Glutamatergic neuron (in vitro differentiated cells): ENCODE measurements around the gene SHQ1. TPM values are rescaled to one million over a fixed set of nuclear protein-coding genes. Genes with fewer than 3 reads are reported as not detected.

ENCODE experiments used
- DNase-seq: peaks from one replicate; pipeline ENCODE4 v3.0.0; 2022
- H3K27ac Mint-ChIP-seq: one replicate; pipeline ENCODE4 v1.8.0; 2020; ENCODE audit warnings: mild to moderate bottlenecking, mixed read lengths, inconsistent platforms; ENCODE audit not compliant: unreplicated experiment
- H3K27me3 Mint-ChIP-seq: one replicate; pipeline ENCODE4 v1.8.0; 2020; ENCODE audit warnings: mild to moderate bottlenecking, moderate library complexity, mixed read lengths, inconsistent platforms; ENCODE audit not compliant: unreplicated experiment
- H3K36me3 Mint-ChIP-seq: one replicate; pipeline ENCODE4 v1.8.0; 2020; ENCODE audit warnings: mild to moderate bottlenecking, mixed read lengths, inconsistent platforms; ENCODE audit not compliant: unreplicated experiment
- H3K4me1 Mint-ChIP-seq: one replicate; pipeline ENCODE4 v1.8.0; 2020; ENCODE audit warnings: mild to moderate bottlenecking, low read depth, mixed read lengths, inconsistent platforms; ENCODE audit not compliant: unreplicated experiment
- H3K4me3 Mint-ChIP-seq: one replicate; pipeline ENCODE4 v1.8.0; 2020; ENCODE audit warnings: mild to moderate bottlenecking, mixed read lengths, inconsistent platforms; ENCODE audit not compliant: unreplicated experiment
- H3K9me3 Mint-ChIP-seq: one replicate; pipeline ENCODE4 v1.8.0; 2020; ENCODE audit warnings: mild to moderate bottlenecking, moderate library complexity, mixed read lengths, inconsistent platforms; ENCODE audit not compliant: unreplicated experiment
- total RNA-seq: library from RNA; stranded (reverse); fragmentation: NEBNext Ultra II Directional; extraction: Animal tissue kit (Norgen Biotek cat#: 25700); gene quantifications from one replicate; pipeline ENCODE4 v1.2.1, GENCODE V29; 2021; ENCODE audit not compliant: unreplicated experiment
- TF ChIP-seq, protein P1 (sequence below): fragments of 200-600 bp; sonication (generic); IDR thresholded peaks from one replicate; pipeline ENCODE4 v1.5.0; 2021; ENCODE audit not compliant: partially characterized antibody, unreplicated experiment

The SHQ1 gene
- total RNA-seq, 1 donor from 2014 or later: 14.4 TPM

DNA sequence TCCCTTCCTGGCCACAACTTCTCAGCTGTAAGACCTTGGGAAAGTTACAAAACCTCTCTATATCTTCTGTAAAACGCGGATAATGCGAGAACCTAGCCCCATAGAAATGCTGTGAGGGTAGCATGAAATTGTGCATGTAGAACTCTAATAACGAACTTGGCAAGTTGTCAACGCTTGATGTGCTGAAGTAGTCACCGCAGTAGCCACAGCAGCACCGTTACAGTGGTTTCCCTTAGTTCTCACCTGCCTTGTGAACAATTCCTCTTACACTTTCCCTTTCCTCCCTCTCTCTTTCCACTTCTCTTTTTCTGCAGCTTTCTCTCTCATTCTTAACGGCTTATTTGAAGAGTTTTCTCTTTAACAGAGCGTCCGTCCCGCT, 447 bp upstream of the SHQ1 start:
- Mint-ChIP-seq H3K4me3 (peak overlapping the region; percentile 96), H3K9me3 (no peaks in the 10 kb centered on the region), H3K36me3 (no peaks in the 10 kb centered on the region), H3K4me1 (peaks cover 7% of the 10 kb centered on the region), H3K27me3 (peaks cover 10% of the 10 kb centered on the region), H3K27ac (no peak overlapping the region)
- DNase-seq: no peak
- TF ChIP-seq, protein P1, sequence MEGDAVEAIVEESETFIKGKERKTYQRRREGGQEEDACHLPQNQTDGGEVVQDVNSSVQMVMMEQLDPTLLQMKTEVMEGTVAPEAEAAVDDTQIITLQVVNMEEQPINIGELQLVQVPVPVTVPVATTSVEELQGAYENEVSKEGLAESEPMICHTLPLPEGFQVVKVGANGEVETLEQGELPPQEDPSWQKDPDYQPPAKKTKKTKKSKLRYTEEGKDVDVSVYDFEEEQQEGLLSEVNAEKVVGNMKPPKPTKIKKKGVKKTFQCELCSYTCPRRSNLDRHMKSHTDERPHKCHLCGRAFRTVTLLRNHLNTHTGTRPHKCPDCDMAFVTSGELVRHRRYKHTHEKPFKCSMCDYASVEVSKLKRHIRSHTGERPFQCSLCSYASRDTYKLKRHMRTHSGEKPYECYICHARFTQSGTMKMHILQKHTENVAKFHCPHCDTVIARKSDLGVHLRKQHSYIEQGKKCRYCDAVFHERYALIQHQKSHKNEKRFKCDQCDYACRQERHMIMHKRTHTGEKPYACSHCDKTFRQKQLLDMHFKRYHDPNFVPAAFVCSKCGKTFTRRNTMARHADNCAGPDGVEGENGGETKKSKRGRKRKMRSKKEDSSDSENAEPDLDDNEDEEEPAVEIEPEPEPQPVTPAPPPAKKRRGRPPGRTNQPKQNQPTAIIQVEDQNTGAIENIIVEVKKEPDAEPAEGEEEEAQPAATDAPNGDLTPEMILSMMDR: no peak

DNA sequence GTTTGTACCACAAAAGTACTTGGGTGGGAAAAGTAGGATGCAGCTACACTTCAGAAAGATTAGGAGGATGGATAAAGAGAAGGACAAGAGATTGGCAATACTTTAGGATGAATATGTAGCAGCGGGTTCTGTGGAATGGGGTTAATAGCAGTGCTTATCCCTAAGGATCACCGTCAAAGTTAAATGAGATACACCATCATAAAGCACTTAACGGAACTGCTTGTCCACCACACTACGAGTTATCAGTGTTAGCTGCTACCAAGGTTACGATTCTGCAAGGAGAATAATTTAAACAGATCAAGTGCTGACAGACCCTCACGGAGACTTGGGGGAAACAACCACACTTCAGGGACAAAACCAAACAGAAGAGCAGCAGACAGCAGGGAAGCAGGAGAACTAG, 963 bp downstream of the SHQ1 start:
- H3K27ac Mint-ChIP-seq: no peak overlapping the region
- peaks cover 10% of the 10 kb centered on the region for H3K27me3 Mint-ChIP-seq
- TF ChIP-seq, protein P1: no peak
- no peaks in the 10 kb centered on the region for H3K9me3 Mint-ChIP-seq
- H3K4me1 Mint-ChIP-seq: peaks cover 7% of the 10 kb centered on the region
- H3K4me3 Mint-ChIP-seq: peak overlapping the region; percentile 96
- H3K36me3 Mint-ChIP-seq: no peaks in the 10 kb centered on the region
- DNase-seq: no peak

DNA sequence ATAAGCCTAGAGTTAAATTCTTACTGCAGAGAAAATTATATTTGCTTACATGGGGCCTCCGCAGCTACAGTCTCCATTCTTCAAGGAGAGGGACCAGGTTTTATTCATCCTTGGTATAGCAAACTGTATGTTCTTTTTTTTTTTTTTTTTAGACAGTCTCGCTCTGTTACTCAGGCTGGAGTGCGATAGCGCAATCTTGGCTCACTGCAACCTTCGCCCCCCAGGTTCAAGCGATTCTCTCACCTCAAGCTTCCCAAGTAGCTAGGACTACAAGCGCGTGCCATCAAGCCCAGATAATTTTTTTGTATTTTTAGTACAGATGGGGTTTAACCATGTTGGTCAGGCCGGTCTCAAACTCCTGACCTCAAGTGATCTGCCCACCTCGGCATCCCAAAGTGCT, 2.1 kb downstream of the SHQ1 start:
- no peak overlapping the region for H3K4me3 Mint-ChIP-seq
- DNase-seq: no peak
- no peaks in the 10 kb centered on the region for H3K36me3 Mint-ChIP-seq
- H3K4me1 Mint-ChIP-seq: peaks cover 7% of the 10 kb centered on the region
- no peak overlapping the region for H3K27ac Mint-ChIP-seq
- TF ChIP-seq, protein P1: no peak
- no peaks in the 10 kb centered on the region for H3K9me3 Mint-ChIP-seq
- peaks cover 10% of the 10 kb centered on the region for H3K27me3 Mint-ChIP-seq

DNA sequence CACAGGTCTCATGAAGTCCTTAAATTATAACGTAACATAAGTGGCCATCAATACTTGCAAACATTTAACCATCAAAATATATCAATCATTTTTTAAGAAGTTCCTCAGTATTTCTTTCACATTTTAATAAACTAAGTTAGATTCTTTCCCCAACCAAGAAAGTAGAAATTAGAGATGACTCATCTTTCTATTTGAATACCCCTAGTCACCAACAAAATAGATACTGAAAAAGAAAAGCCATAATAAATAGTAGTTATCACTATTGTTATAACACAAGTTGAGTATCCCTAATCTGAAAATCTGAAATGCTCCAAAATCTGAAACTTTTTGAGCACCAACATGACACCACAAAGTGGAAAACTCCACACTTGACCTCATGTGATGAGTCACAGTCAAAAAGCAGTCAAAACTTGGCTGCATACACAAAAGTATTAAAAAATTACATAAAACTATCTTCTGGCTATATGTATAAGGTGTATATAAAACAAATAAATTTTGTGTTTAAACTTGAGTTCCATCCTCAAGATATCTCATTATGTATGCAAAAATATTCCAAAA, 3.7 kb downstream of the SHQ1 start:
- Mint-ChIP-seq H3K27ac (no peak overlapping the region), H3K36me3 (no peaks in the 10 kb centered on the region), H3K4me1 (peaks cover 7% of the 10 kb centered on the region), H3K27me3 (peaks cover 10% of the 10 kb centered on the region), H3K4me3 (no peak overlapping the region), H3K9me3 (no peaks in the 10 kb centered on the region)
- no peak for DNase-seq
- TF ChIP-seq, protein P1: no peak

DNA sequence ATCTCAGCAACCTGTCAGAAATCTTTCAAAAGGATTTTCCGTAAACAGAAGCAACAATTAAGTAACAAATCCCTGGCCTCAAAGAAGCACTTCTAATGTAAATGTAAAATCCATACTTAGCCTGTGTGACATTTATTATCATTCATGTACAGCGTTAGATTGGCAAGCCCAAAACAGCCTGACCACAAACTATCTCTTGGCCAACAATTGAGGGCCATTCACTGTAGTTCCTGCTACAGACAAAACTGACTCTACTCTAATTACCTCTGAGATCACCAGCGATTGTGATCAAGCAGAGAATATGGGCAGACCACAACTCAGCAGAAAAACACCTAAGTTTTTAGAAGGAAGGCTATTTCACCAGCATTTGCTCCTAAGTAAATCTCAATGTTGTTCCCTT, 9.2 kb downstream of the SHQ1 start:
- no peak for DNase-seq
- TF ChIP-seq, protein P1: no peak
- Mint-ChIP-seq H3K4me1 (no peaks in the 10 kb centered on the region), H3K9me3 (no peaks in the 10 kb centered on the region), H3K4me3 (no peak overlapping the region), H3K27ac (no peak overlapping the region), H3K27me3 (no peaks in the 10 kb centered on the region), H3K36me3 (no peaks in the 10 kb centered on the region)
